Measurements from ENCODE around the gene NR1I2.

Gene NR1I2

GRCh38 chr3:119779731-119780383, 2.0 kb upstream of the NR1I2 start:
- no peak for DNase-seq

- no peak for DNase-seq
Measured at GRCh38 chr3:119782460-119782859, 559 bp downstream of the NR1I2 start.

- no peak for DNase-seq
Measured at GRCh38 chr3:119783255-119783654, 1.4 kb downstream of the NR1I2 start.

GRCh38 chr3:119783883-119784282, 2.0 kb downstream of the NR1I2 start:
- no peak for DNase-seq

GRCh38 chr3:119786409-119786808, 4.5 kb downstream of the NR1I2 start:
- no peak for DNase-seq

GRCh38 chr3:119790369-119790768, 8.5 kb downstream of the NR1I2 start:
- DNase-seq = no peak

- no peak for DNase-seq
Measured at GRCh38 chr3:119792270-119792669, 10.4 kb downstream of the NR1I2 start.

- DNase-seq = no peak
Measured at GRCh38 chr3:119794401-119794800, 12.5 kb downstream of the NR1I2 start.

- no peak for DNase-seq
Measured at GRCh38 chr3:119794971-119795612, 13.2 kb downstream of the NR1I2 start.

GRCh38 chr3:119795849-119796248, 13.9 kb downstream of the NR1I2 start:
- DNase-seq = no peak

GRCh38 chr3:119796368-119796767, 14.5 kb downstream of the NR1I2 start:
- no peak for DNase-seq

GRCh38 chr3:119796785-119797184, 14.9 kb downstream of the NR1I2 start:
- DNase-seq = no peak

GRCh38 chr3:119800844-119801243, 18.9 kb downstream of the NR1I2 start:
- DNase-seq = no peak

GRCh38 chr3:119808244-119808643, 26.3 kb downstream of the NR1I2 start:
- DNase-seq = no peak

GRCh38 chr3:119808843-119809242, 26.9 kb downstream of the NR1I2 start:
- DNase-seq = no peak

GRCh38 chr3:119809249-119810017, 27.5 kb downstream of the NR1I2 start:
- no peak for DNase-seq

- peak; percentile 54 for DNase-seq
Measured at GRCh38 chr3:119810018-119810435, 28.1 kb downstream of the NR1I2 start.

GRCh38 chr3:119812491-119813058, 30.7 kb downstream of the NR1I2 start:
- no peak for DNase-seq

- no peak for DNase-seq
Measured at GRCh38 chr3:119815716-119816115, 33.8 kb downstream of the NR1I2 start.

- DNase-seq = no peak
Measured at GRCh38 chr3:119817071-119817470, 35.2 kb downstream of the NR1I2 start.

- no peak for DNase-seq
Measured at GRCh38 chr3:119817583-119818363, 35.9 kb downstream of the NR1I2 start.

GRCh38 chr3:119818937-119819336, 37.0 kb downstream of the NR1I2 start:
- no peak for DNase-seq

- no peak for DNase-seq
Measured at GRCh38 chr3:119819806-119820205, 37.9 kb downstream of the NR1I2 start.

Measured in right forelimb (tissue), 1 donor.